GM12878 (cell line): ENCODE data around the gene CNN2. TPM values are rescaled to one million over a fixed set of nuclear protein-coding genes. Genes with fewer than 3 reads are reported as not detected.

ENCODE experiments used
- ATAC-seq: fragments of 200-7000 bp; cut with Tn5 transposase; 3 replicates; pipeline ENCODE4 v1.9.1; 2020; ENCODE audit warnings: mild to moderate bottlenecking, moderate library complexity
- BruUV-seq: library from RNA; stranded (reverse); fragments of 400-500 nt; replicated peaks from 2 replicates; lab custom pipeline; 2021; lab: Mats Ljungman, UMichigan
- CTCF ChIA-PET: fragments of 300-600 bp; sonication (Branson Sonifier 250); formaldehyde crosslinking; extraction: SDS; loops from one replicate; lab custom pipeline; 2021; ENCODE audit warnings: inconsistent platforms; lab: Yijun Ruan, JAX
- POLR2A ChIA-PET: fragments of 350-600 bp; formaldehyde crosslinking; extraction: SDS; loops from one replicate; lab custom pipeline; 2021; ENCODE audit warnings: inconsistent platforms; lab: Charles Lee
- RAD21 ChIA-PET: fragments of 300-600 bp; sonication (Branson Sonifier 250); formaldehyde crosslinking; loops from one replicate; lab custom pipeline; 2023; ENCODE audit warnings: antibody characterized with exemption; ENCODE audit not compliant: unreplicated experiment; lab: Charles Lee
- SMC1A ChIA-PET: fragments of 300-600 bp; sonication (Branson Sonifier 250); formaldehyde crosslinking; loops from one replicate; lab custom pipeline; 2023; ENCODE audit not compliant: unreplicated experiment, uncharacterized antibody; lab: Charles Lee
- DNase-seq: peaks from one replicate; pipeline ENCODE4 v3.0.0-alpha.2; 2011; ENCODE audit warnings: low read depth, low spot score
- FAIRE-seq: peaks from 3 replicates; lab custom pipeline; 2011; peaks lifted over from hg19 to GRCh38; lab: Jason Lieb, UNC
- H2AFZ ChIP-seq: 2 replicates; pipeline ENCODE4 v1.6.0; 2011; ENCODE audit warnings: low read depth, low read length, control low read depth; ENCODE audit not compliant: control insufficient read depth
- H3K27ac ChIP-seq: 2 replicates; pipeline ENCODE4 v1.5.1; 2011; ENCODE audit warnings: control low read depth; ENCODE audit not compliant: control insufficient read depth, insufficient read depth
- H3K27me3 ChIP-seq, 2 experiments: replicated peaks in 1 of 2; 2 replicates each; pipeline versions ENCODE4 v1.6.0 to v1.6.1; 2011; ENCODE audit warnings: low read length in 1 of 2; ENCODE audit not compliant: control insufficient read depth in 2 of 2, insufficient read depth in 2 of 2
- H3K36me3 ChIP-seq, 2 experiments: 2 replicates each; pipeline ENCODE4 v1.5.1; 2011; ENCODE audit warnings: low read length in 1 of 2; ENCODE audit not compliant: control insufficient read depth in 2 of 2, insufficient read depth in 2 of 2
- H3K4me1 ChIP-seq: 2 replicates; pipeline ENCODE4 v1.6.1; 2011; ENCODE audit warnings: mild to moderate bottlenecking, low read length, moderate library complexity, mixed read lengths; ENCODE audit not compliant: control insufficient read depth, insufficient read depth
- H3K4me2 ChIP-seq: 2 replicates; pipeline ENCODE4 v1.6.0; 2011; ENCODE audit warnings: control low read depth; ENCODE audit not compliant: control insufficient read depth, insufficient read depth
- H3K4me3 ChIP-seq: fragments of 200-600 bp; sonication (generic); 2 replicates; pipeline ENCODE4 v1.5.1; 2016
- H3K79me2 ChIP-seq: 2 replicates; pipeline ENCODE4 v1.6.0; 2011; ENCODE audit warnings: low read length; ENCODE audit not compliant: control insufficient read depth, insufficient read depth
- H3K9ac ChIP-seq: 2 replicates; pipeline ENCODE4 v1.8.0; 2011; ENCODE audit warnings: low read length, control low read depth, mixed read lengths; ENCODE audit not compliant: control insufficient read depth, insufficient read depth
- H3K9me3 ChIP-seq: replicated peaks from 3 replicates; pipeline ENCODE4 v1.5.1; 2011; ENCODE audit warnings: mild to moderate bottlenecking, low read length; ENCODE audit not compliant: control insufficient read depth, insufficient read depth
- H4K20me1 ChIP-seq: 2 replicates; pipeline ENCODE4 v1.6.0; 2011; ENCODE audit not compliant: control insufficient read depth, insufficient read depth
- PML ChIP-seq: IDR thresholded peaks from 2 replicates; pipeline ENCODE4 v1.6.1; 2012; ENCODE audit warnings: low read length, inconsistent platforms
- POLR2A ChIP-seq: IDR thresholded peaks from 2 replicates; pipeline ENCODE4 v1.6.1; 2011; ENCODE audit warnings: low read depth, mild to moderate bottlenecking, low read length
- POLR2AphosphoS2 ChIP-seq: IDR thresholded peaks from 2 replicates; pipeline ENCODE4 v1.6.1; 2011; ENCODE audit warnings: low read depth, mild to moderate bottlenecking, low read length, improper control_type of control experiment, moderate library complexity
- POLR2AphosphoS5 ChIP-seq: IDR thresholded peaks from 2 replicates; pipeline ENCODE4 v1.6.1; 2011; ENCODE audit warnings: mild to moderate bottlenecking, low read length, inconsistent platforms
- REST ChIP-seq: IDR thresholded peaks from 2 replicates; pipeline ENCODE4 v1.6.1; 2012; ENCODE audit warnings: mild to moderate bottlenecking, low read depth, low read length
- SIN3A ChIP-seq: IDR thresholded peaks from 2 replicates; pipeline ENCODE4 v1.6.1; 2012; ENCODE audit warnings: low read depth, low read length, improper control_type of control experiment
- WGBS: methylation state at CpG from one replicate; pipeline ENCODE4 v1.1.6; 2016; ENCODE audit warnings: low lambda C conversion rate; ENCODE audit not compliant: insufficient replicate concordance, insufficient coverage; ENCODE audit errors: missing lambda C conversion rate; 5-methylcytosine and 5-hydroxymethylcytosine counted together
- in situ Hi-C: fragments of 300-500 bp; cut with MboI; formaldehyde crosslinking; loops from 9 replicates; pipeline ENCODE4 v1.14.3; 2018; ENCODE audit warnings: mixed read lengths
- intact Hi-C: fragments of 100-400 bp; cut with micrococcal nuclease; formaldehyde crosslinking; loops from one replicate; pipeline ENCODE4 v1.14.2; 2022; ENCODE audit not compliant: unreplicated experiment
- polyA plus RNA-seq, 11 experiments: library from polyadenylated mRNA; depleted of rRNA in 4 of 11; unstranded in 6 of 11; stranded (reverse) in 5 of 11; fragments of >200 nt; fragmentation: Nextera tagmentation in 4 of 11; fragmentation: Illumina TruSeq in 1 of 11; extraction: Ambion mirVana in 4 of 11; extraction: Trizol in 1 of 11; gene quantifications; 1 replicate in 1 of 11; 2 replicates in 10 of 11; pipeline versions ENCODE4 v1.2.1 to v1.2.3, GENCODE V29; 2011 to 2016; ENCODE audit warnings: inconsistent platforms in 2 of 11, missing spikeins in 2 of 11, low read depth in 1 of 11
- total RNA-seq, 4 experiments: library from RNA; depleted of rRNA in 3 of 4; stranded (reverse); fragments of >200 nt in 3 of 4; fragmentation: Illumina TruSeq in 1 of 4; extraction: Trizol in 1 of 4; gene quantifications; 2 replicates each; pipeline versions ENCODE4 v1.2.1 to v1.2.3, GENCODE V29; 2013 to 2021

The CNN2 gene
- total and polyA plus RNA-seq, 10 of the 15 experiments (the other 5 are each of a cell fraction or from before 2014, with no cell fraction given) = 34.7 to 311 (median 172) TPM

GRCh38 chr19:1085676-1086442 lies 59.5 kb downstream of the CNN2 start:
- ATAC-seq (no peak), DNase-seq (no peak), FAIRE-seq (no peak)
- BruUV-seq = TSS peak; percentile 63
- H3K27me3 ChIP-seq = no peaks in the 10 kb centered on the region
- in situ Hi-C loops (no loop called here), intact Hi-C loops (no loop called here)
- ChIA-PET POLR2A (interaction anchor here (0.5 to 4.9 kb wide), 7 partner anchors 8 to 268 kb away, joined by 3 to 23 read pairs (median 4); no protein-coding TSS in a partner anchor), SMC1A (interaction anchor here (0.5 to 3.0 kb wide), 3 partner anchors 9 to 60 kb away, joined by 4 to 14 read pairs (median 9); partner anchors contain the start of gene ARHGAP45), RAD21 (interaction anchor here (1.6 kb wide), 1 partner anchor 21 kb away, joined by 4 read pairs; no protein-coding TSS in a partner anchor), CTCF (interaction anchor here (0.7 to 1.4 kb wide), 2 partner anchors 28 to 69 kb away, joined by 3 to 6 read pairs; no protein-coding TSS in a partner anchor)
- WGBS = 75% methylated on average over 31 of the region's 38 CpGs
- H3K36me3 ChIP-seq = peaks cover 15 to 60% of the 10 kb centered on the region in 2 experiments
- no peak overlapping the region for H3K4me2 ChIP-seq
- H3K27ac ChIP-seq = no peak overlapping the region
- no peak overlapping the region for H3K9ac ChIP-seq
- H3K9me3 ChIP-seq = no peaks in the 10 kb centered on the region
- no peaks in the 10 kb centered on the region; the same call in 1 of the 2 replicates for H3K79me2 ChIP-seq
- TF ChIP-seq PML (0 out of 2 replicates have a peak, but pooled peaks have one; percentile 15), POLR2AphosphoS5 (peak; percentile 8; the same call in 1 of the 2 replicates), POLR2A (peak; percentile 83), REST (no peak), SIN3A (no peak), POLR2AphosphoS2 (peak; percentile 28; the same call in 1 of the 2 replicates)
- H2AFZ ChIP-seq = no peak overlapping the region
- H4K20me1 ChIP-seq = no peaks in the 10 kb centered on the region; the same call in 1 of the 2 replicates
- peaks cover 32% of the 10 kb centered on the region for H3K4me1 ChIP-seq
- no peak overlapping the region for H3K4me3 ChIP-seq
